NCI-H2196 treated with DMSO at 0.1 percent for 48 hours (cell line): ENCODE results near the gene GLCE.

Experiments
- DNase-seq: peaks from one replicate; lab custom pipeline; 2025; ENCODE audit not compliant: unreplicated experiment; lab: John Stamatoyannopoulos, UW

The GLCE gene

DNA sequence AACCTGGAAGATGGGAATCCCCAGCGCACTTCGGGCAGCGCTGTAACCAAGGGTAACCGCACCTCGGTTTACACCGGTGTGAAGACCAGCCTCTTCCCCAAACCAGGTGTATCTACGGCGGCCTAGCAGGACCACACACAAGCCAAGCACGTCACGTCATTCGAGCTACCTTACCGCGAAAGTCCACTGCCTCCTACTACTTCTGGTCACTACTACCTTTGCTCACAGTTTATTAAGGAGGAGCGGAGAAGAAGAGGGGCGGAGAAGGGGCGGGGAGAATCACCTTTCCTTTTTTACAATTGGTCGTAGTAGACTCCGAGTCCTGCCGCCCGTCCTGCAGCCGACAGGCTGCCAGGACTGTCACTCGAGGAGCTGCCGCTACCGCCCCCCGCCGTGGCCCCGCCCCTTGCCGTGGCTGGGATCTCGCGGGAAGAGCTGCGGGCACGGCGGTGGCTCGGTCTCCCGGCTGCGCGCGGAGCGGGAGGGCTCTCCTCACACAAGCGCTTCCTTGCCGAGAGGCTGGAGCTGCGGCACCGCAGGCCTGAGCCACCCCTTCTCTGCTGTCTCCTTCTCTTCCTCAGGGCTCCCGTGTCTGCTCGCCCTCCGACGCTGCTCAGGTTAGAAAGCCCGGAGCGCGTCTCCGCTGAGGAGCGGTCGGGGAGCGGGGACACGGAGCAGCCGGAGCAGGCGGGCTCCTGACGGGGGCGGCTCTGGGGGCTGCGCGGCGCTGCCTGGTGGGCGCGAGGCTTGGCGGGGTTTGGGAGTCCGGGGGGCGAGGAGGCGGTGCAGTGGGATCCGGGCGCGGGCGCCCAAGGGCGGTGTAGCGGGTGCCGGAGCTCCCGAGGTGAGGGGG, at the start of gene GLCE:
Gene GLCE (plus strand): TSS at position 495 of the 853 bp plus-strand sequence. CDS start 95,172 bp downstream, outside the sequence.
- DNase-seq = peak; percentile 87

DNA sequence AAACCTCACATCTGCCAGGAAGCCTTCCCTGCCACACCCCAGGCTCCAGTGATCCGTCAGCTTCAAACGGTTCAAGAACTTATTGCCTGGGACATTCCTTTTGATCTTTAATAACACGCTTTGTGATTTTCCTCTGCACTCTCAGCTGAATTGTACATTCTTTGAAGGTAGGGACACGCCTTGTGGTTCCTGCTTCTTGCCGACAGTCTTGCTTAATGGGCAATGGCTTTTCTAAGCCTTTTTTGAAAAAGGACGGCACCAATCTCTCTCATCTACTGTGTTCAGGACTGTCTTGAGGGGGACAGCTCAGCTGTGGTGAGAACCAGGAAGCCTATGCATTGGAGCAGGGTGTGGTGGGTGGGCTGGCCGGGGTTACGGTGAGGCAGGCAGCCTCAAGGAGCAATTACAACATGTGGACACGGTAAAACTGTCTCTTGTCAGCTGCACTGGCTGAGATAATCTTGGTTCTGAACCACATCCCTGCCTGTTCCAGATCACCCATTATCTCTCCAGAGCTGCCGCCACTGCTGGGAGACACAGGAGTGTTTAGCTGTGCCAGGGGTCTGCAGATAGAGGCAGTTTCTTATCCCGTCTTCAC, 46.0 kb upstream of the GLCE start:
- DNase-seq = no peak

DNA sequence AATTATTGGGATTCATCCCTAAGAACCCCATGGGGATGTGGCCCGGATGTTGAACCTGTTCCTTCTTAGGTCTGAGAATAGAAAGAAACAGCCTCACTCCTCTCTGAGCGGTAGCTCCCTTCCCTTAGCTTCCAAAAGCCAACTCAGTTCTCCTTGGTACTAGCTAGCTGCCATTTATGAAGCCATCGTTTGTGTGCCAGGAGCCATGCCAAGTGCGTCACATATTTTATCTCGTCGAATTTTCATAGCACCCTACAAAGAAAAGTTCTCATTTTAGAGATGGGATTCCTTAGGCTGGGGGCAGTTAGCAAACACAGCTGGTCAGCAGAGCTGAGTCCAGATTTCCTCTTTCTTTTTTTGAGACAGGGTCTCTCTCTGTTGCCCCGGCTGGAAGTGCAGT, 45.4 kb upstream of the GLCE start:
- no peak for DNase-seq

DNA sequence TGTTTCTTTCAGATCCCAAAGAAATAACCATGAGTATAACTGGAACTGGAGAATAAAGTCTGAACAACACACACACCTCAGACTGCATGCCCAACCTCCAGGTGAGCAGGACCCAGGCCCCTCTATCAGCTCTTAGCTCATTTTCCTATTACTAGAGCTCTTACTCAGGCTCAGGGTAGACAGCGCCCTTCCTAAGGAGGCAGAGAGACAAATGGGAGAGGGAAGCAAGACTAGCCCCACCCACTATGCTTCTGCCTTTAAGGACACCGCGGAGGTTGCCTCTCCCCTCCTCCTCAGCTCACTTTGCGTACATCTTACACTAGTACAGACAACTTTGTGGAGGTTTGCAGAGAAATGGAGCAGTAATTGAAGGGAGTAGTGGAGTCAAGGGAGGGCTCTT, 44.0 kb upstream of the GLCE start:
- DNase-seq = no peak

DNA sequence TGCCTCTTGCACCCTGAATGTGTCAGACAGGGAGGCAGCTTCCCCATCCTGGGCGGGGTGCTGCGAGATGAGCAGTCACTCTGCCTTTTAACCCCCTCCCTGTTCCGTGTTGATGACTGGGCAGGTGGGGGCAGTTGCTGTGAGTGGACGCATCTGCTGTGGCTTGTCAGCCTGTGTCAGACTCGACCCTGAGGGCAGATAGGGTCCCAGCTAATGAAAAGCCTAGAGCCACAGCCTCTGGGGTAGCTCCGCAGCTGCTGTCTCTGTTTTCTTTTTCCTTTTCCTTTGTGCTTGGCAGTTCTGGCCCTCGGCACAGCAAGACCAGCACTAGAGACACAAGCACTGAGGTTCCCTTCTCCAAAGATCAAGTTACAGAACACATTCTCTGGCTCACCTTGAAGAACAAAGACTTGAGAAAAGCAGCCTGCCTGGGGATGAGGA, 43.0 kb upstream of the GLCE start:
- no peak for DNase-seq

DNA sequence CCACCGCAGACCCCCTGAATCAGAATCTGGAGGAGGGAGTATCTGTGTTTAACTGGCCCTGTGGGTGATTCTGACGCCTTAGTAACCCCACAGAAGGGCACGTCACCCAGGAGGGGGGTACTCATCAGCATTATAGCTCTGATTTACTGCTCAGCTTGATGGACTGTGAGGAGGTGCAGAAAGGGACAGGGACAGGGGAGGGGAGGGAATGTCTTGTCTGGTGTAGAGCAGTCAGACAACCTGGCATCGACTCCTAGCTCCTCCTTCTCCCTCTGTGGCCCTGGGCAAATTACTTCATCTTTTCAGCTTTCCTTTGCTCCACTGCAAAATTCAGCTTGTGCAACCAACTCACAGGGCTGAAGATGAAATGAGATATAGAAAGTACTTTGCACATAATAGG, 42.3 kb upstream of the GLCE start:
- no peak for DNase-seq

DNA sequence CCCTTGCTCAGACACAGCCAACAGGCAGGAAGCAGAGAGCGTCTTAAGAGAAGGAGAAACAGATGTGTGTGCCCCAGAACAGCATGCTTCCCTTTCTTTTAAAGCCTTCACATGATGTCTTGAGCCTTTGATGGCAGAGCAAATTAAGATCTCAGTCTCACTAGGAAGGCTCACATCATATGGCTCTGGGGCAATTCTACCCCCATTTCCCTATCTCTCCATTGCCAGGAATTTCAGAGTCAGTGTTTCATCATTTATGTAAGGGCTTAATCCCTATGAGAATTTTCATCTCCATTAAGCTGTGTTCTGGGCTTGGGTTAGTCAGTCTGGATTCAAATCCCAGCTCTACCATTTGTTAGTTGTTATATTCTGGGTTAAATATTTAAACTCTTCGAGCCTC, 41.4 kb upstream of the GLCE start:
- DNase-seq = no peak

DNA sequence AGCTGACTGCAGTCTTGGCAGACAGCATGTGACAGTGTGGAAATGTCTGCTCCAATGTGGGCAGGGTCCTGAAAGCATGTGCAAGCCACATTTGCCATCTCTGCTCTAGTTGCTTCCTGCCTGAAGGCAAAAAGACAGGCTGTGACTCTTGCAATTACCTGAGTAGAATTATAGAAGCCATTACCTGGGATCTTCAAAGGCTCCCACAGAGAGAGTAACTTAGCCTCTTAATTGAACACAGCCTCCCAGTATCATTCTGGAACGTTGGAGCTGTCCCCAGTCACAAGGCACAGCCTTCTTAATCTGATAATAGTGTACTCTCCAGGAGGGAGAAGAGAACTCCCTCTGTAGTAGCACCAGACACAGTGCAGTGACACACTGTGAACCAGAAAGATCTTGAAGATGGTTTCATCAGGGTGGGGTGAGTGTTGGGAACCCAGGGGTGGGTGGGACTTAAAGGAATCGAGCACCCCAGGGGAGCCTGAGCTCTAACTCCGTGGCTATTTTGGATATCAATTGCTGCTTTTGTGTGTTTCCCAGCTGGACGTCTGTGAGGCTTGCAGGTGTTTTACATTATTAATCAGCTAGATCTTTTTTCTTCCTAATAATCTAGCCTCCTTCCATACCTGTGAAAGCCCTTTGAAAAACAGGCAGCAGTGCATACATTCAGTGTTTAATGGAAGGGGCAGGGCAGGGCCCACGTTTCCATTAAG, 40.6 kb upstream of the GLCE start:
- no peak for DNase-seq

DNA sequence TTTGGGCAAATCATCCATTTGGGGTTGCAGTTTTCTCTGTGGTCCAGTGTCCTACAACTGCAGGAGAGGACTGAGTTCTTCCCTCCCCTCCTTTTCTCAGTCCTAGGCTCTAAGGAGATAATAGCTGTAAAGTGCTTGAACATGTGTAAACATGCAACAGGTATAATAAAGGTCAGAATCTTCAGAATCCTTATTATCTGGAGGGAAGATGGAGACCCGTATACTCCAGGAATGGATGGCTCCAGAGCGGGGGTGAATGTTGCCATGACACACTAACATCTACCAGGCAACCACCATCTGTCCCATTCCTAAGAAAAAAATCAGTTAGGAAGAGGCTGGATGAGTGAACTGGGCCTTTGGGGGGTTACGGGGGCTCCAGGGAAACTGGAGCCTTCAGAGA, 39.7 kb upstream of the GLCE start:
- DNase-seq = no peak

DNA sequence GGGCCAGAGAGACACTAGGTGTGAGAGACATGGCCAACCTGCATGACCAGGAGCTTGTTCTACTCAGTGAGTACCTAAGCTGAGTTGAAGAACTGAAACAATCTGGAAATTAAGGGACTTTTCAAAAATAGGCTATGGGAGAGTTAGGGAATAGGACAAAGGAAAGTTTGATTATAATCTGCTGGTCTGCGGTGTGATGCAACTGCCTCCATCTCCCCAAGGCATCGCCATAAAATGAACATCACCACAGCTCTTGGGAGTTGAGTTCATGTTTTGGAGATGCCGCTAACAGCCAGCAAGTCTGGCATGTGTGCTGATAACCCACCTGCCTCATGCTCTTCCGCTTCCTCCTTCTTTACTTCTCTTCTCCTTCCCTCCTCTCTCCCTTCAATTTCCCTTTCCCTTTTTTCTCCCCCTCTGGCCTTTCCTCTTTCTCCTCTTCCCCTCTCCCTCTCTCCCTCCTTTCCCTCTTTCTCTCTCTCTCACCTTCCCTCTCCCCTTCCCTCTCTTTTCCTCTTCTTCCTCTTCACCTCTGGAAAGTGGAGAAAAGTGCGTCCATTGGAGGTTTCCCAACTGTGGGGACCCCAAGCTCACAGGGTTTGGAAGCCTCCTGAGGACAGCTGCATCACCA, 39.1 kb upstream of the GLCE start:
- DNase-seq = no peak

DNA sequence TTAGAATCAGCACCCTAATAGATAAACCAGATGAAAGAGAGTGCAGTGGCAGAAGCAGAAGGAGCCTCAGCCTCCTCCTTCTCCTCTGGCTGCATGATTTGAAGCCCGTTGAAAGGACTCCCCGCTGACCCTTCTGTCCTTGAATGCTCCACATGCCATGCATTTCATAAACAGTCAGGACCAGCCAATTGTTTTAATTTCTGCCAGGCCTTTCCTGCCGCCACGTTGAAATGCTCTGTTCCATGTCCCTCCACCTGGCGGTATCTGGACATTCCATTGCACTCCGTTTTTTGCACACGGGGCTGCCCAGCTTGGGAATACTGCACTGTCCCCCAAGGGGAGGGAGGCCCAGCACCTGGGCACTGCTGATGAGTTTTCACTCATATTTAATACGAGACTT, 35.2 kb upstream of the GLCE start:
- DNase-seq = no peak

DNA sequence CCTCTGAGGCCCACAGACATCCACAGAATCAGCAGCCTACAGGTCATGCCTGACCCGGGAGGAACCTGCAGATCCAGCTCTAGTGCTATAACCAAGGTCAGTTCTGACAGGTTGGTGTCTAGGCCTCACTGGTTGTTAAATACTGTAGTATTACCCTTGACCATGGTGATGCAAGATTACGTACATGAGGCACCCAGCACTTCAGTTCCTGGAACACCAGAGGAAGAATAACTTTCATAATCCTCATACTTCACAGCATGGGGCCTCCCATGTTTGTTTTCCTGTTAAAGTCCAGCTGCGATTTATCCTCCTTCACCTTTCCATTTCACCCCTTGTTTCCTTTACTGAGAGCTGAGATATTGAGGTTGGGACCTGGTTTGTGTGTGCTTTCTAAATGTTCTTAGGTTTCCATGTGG, 34.4 kb upstream of the GLCE start:
- DNase-seq = no peak

DNA sequence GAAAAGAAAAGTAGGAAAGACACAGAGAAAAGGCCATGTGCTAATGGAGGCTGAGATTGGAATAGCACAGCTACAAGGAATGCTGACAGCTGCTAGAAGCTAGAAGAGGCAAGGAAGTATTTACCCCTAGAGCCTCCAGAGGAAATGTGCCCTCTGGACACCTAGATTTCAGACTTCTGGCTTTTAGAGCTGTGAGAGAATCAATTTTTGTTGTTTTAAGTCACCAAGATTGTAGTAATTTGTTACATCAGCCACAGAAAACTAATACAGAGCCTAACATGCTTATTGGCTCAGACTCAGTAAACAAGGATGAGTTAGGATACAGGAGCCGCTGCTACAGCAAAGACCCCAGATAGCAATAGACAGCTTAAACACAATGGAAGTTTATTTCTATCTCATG, 33.1 kb upstream of the GLCE start:
- no peak for DNase-seq

DNA sequence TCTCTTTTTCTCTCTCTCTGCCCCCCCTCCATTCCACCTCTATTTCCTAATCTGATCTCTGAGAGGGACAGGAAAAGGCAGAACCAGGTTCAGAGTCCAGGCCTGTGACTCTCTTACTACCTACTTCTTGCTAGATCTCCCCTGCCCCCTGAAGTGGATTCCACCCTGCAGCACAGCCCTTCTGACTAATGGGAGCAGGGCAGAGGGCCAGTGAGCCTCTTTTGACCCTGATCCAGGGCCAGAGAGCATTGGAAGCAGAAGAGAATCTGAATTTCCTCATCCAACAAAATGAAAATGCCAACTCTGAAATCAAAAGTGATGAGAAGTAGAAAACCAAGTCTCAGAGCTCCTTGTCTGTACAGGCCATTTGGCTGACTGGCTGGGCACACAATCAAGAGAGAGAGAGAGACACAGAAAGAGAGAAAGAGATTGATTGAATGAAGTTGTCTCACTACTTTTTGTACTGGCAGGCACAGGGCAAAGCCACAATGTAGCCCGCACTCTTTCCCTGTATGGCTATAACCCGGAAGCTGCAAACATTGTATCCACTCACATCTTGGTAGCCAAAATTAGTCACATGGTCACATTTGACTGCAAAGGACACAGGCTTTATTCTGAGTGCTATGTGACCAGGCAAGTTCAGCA, 31.6 kb upstream of the GLCE start:
- no peak for DNase-seq

DNA sequence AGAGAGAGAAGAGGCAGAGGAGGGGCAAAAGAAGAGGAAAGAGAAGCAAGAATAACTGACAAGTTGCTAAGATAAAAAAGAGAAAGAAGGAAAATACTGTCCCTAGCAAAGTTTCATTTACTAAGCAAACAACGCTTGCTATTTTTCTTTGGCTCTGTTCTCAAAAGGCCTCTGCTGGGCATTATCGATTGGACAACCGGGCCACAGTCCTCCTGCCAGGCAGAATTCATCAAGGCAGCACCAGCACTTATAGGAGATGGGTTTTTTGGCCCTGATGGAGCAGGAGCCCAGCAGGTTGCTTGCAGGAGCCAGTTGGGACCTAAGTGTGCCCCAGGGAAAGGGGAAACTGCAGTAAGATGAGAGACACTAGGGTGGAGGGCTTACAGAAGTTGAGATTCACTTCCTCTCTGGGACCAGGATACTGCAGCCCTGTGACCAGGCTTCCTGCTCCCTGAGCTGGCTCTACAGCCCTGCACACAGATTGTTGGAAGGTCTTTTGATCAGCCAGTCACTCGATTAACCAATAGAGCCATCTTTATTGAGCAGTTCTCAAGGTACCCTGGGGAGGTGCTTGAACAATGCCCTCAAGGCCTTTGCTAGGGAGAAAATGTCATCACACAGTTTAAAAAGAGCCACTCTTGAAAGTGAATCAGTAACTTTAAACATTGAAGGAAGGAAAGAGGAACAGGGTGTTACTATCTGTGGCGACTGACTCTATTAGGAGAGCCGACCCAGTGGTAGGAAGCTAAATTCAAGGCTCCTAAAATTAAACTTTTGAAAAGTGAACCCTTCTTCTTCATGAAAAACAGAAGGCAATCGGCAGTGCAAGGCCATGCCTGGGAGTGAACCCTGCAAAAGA, 28.8 kb upstream of the GLCE start:
- no peak for DNase-seq

DNA sequence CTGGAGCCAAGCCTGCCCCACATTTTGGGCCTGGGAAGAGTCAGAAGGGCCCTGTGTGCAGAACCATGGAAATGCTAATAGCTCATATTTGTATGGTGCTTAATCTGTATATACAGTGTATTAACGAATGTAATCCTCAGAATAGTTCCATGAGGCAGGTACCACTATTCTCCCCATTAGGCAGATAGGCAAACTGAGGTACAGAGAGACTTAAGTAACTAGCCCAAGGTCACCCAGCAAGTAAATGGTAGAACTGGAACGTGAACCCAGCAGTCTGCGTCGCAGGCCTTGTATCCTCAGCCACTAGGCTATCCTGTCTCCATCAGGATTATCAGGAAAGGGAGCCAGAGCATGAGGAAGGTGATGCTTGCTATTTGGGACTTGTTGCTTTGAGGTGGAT, 28.0 kb upstream of the GLCE start:
- DNase-seq = no peak

DNA sequence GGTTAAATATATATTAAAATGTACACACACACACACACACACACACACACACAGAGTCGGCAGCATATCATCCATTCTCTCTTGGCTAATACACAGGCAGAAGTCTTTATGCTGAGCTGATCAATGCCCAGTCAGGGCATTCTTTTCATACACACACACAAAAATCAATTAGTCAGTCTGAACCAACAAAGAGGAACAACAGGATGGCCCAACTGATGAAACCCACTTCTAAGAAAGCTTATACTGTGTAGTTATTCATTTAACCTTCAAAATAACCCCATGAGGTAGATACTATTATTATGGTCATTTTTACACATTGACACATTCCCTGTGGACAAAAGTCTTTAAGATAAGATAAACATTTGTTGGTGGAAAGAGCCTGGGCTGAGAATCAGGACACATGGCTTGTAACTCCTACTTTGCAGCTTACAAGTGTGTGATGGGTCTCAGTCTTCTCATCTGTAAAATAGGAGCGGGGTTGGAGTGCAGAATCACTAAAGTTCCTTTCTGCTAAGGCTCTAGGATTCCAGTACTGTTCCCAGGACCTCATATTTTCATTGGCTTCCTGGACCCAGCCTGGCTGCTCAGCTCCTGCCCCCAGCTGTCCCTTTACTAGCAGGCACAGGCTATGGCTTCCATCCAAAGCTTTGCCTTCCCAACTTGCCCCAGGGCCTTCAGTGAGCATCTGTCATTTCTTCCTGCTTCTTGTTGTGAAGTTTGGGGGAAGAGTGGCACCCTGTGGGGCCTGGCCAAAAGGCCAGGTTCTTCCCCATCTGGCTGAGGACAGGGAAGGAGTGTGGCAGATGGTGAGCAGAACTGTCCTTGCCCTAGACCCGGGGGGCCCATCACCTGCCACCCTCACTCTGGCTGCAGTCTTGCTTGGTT, 27.2 kb upstream of the GLCE start:
- no peak for DNase-seq

DNA sequence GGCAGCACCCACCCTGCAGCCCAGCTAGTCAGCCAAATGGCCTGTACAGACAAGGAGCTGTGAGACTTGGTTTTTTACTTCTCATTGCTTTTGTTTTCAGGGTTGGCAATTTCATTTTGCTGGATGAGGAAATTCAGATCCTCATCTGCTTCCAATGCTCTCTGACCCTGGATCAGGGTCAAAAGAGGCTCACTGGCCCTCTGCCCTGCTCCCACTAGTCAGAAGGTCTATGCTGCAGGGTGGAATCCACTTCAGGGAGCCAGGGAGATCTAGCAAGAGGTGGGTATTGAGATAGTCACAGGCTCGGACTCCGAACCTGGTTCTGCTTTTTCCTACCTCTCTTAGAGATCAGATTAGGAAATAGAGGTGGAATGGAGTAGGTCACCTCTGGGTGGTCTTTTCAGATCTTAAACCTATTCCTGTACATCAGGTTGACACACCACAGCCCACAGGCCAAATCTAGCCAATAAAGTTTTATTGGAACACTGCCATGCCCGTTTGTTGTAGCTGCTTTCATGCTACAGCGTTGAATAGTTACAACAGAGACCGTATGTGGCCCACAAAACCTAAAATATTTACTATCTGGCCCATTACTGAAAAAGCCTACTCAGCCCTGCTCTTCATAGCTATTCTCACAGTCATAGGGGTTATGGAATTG, 26.4 kb upstream of the GLCE start:
- no peak for DNase-seq

DNA sequence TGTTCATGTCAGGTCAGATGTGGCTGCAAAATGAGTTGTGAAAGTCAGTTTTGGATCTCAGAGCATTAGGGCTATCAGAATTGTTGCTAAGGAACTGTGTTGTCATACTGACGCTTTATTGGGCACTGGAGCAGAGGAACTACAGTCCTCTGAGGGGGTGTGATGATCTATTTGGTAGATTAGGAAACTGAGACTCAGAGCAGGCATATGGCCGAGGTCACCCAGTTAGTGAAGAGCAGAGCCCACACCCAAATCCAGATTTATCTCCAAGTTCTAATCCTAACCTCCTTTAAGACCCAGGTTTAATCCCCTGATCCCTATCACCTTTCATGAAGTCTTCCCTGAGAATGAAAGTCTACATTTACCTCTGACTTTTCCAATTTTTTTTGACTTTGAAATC, 25.6 kb upstream of the GLCE start:
- no peak for DNase-seq
